IMR-90 (cell line): Measurements from ENCODE around the gene PRPF40A. TPM values are rescaled to one million over a fixed set of nuclear protein-coding genes. Genes with fewer than 3 reads are reported as not detected.
A peak's percentile ranks its signal among the peaks of the same experiment; 100 is the strongest.

ENCODE experiments used
- ATAC-seq: fragments of 200-7000 bp; cut with Tn5 transposase; 2 replicates; pipeline ENCODE4 v1.9.1; 2020; ENCODE audit warnings: low read depth, mild to moderate bottlenecking, moderate library complexity
- BruUV-seq: library from RNA; stranded (reverse); fragments of 400-500 nt; replicated peaks from 2 replicates; lab custom pipeline; 2021; lab: Mats Ljungman, UMichigan
- CTCF ChIA-PET: fragments of 300-600 bp; formaldehyde crosslinking; extraction: SDS; loops from one replicate; lab custom pipeline; 2021; ENCODE audit warnings: antibody characterized with exemption; lab: Yijun Ruan, JAX
- POLR2A ChIA-PET: fragments of 300-600 bp; sonication (Branson Sonifier 250); formaldehyde crosslinking; loops from one replicate; lab custom pipeline; 2022; ENCODE audit warnings: antibody characterized with exemption; ENCODE audit not compliant: unreplicated experiment; lab: Charles Lee
- DNase-seq: peaks from one replicate; pipeline ENCODE4 v3.0.0; 2013
- H2AFZ ChIP-seq: replicated peaks from 2 replicates; pipeline ENCODE3; 2013; ENCODE audit warnings: low read length, mild to moderate bottlenecking; ENCODE audit not compliant: poor library complexity
- H2AK5ac ChIP-seq: 2 replicates; pipeline ENCODE4 v1.6.1; 2013; ENCODE audit warnings: low read depth, low read length, inconsistent platforms
- H2AK9ac ChIP-seq: replicated peaks from 2 replicates; pipeline ENCODE3; 2013; ENCODE audit warnings: mild to moderate bottlenecking, low read depth, low read length, moderate library complexity; ENCODE audit not compliant: poor library complexity
- H2BK120ac ChIP-seq: 2 replicates; pipeline ENCODE4 v1.6.1; 2013; ENCODE audit warnings: low read depth, low read length, inconsistent platforms
- H2BK15ac ChIP-seq: 3 replicates; pipeline ENCODE4 v1.6.1; 2013; ENCODE audit warnings: low read depth, low read length, inconsistent platforms
- H2BK20ac ChIP-seq: 2 replicates; pipeline ENCODE4 v1.6.1; 2013; ENCODE audit warnings: low read depth, mild to moderate bottlenecking, inconsistent platforms, low read length, moderate library complexity
- H2BK5ac ChIP-seq: 2 replicates; pipeline ENCODE4 v1.6.1; 2013; ENCODE audit warnings: mild to moderate bottlenecking, low read depth, low read length, inconsistent platforms; ENCODE audit not compliant: poor library complexity, severe bottlenecking
- H3K14ac ChIP-seq: replicated peaks from 2 replicates; pipeline ENCODE4 v1.6.1; 2013; ENCODE audit warnings: low read depth, low read length, inconsistent platforms
- H3K18ac ChIP-seq: 2 replicates; pipeline ENCODE4 v1.6.1; 2013; ENCODE audit warnings: low read depth, low read length, control low read depth
- H3K23ac ChIP-seq: 2 replicates; pipeline ENCODE4 v1.6.1; 2013; ENCODE audit warnings: low read depth, low read length, inconsistent platforms
- H3K27ac ChIP-seq: 2 replicates; pipeline ENCODE4 v1.5.1; 2013; ENCODE audit warnings: mild to moderate bottlenecking, control low read depth, low read length; ENCODE audit not compliant: insufficient read depth
- H3K27me3 ChIP-seq: 2 replicates; pipeline ENCODE4 v1.6.1; 2013; ENCODE audit warnings: low read length; ENCODE audit not compliant: control insufficient read depth, insufficient read depth
- H3K36me3 ChIP-seq: 2 replicates; pipeline ENCODE4 v1.6.1; 2013; ENCODE audit warnings: low read length, mixed read lengths; ENCODE audit not compliant: control insufficient read depth, insufficient read depth
- H3K4ac ChIP-seq: 2 replicates; pipeline ENCODE4 v1.6.1; 2013; ENCODE audit warnings: low read depth, low read length, inconsistent platforms
- H3K4me1 ChIP-seq: 2 replicates; pipeline ENCODE4 v1.6.1; 2013; ENCODE audit warnings: low read length, mixed read lengths; ENCODE audit not compliant: control insufficient read depth, insufficient read depth
- H3K4me2 ChIP-seq: 2 replicates; pipeline ENCODE4 v1.6.1; 2013; ENCODE audit warnings: low read depth, mild to moderate bottlenecking, control low read depth, low read length, moderate library complexity
- H3K4me3 ChIP-seq: 2 replicates; pipeline ENCODE4 v1.5.1; 2013; ENCODE audit warnings: low read depth, mild to moderate bottlenecking, control low read depth, low read length, moderate library complexity; ENCODE audit not compliant: insufficient read depth
- H3K56ac ChIP-seq: 2 replicates; pipeline ENCODE4 v1.6.1; 2013; ENCODE audit warnings: low read length, inconsistent platforms; ENCODE audit not compliant: insufficient read depth; ENCODE audit errors: extremely low read depth
- H3K79me1 ChIP-seq, 2 experiments: 2 replicates each; pipeline ENCODE4 v1.6.1; 2013; ENCODE audit warnings: low read length in 2 of 2, inconsistent platforms in 1 of 2, low read depth in 1 of 2
- H3K9ac ChIP-seq: 2 replicates; pipeline ENCODE4 v1.6.1; 2013; ENCODE audit warnings: low read depth, low read length, control low read depth
- H3K9me1 ChIP-seq: 2 replicates; pipeline ENCODE4 v1.6.1; 2013; ENCODE audit warnings: low read length, inconsistent platforms; ENCODE audit not compliant: insufficient read depth
- H3K9me3 ChIP-seq: 2 replicates; pipeline ENCODE4 v1.6.1; 2013; ENCODE audit warnings: low read length; ENCODE audit not compliant: control insufficient read depth, insufficient read depth
- H4K20me1 ChIP-seq: 2 replicates; pipeline ENCODE4 v1.6.1; 2013; ENCODE audit warnings: low read length, inconsistent platforms; ENCODE audit not compliant: insufficient read depth
- H4K5ac ChIP-seq: 2 replicates; pipeline ENCODE4 v1.6.1; 2013; ENCODE audit warnings: mild to moderate bottlenecking, low read depth, low read length, control low read depth
- H4K8ac ChIP-seq, 2 experiments: 2 replicates each; pipeline ENCODE4 v1.6.1; 2013; ENCODE audit warnings: low read depth in 2 of 2, low read length in 2 of 2, control low read depth in 1 of 2, inconsistent platforms in 1 of 2
- H4K91ac ChIP-seq: 2 replicates; pipeline ENCODE4 v1.6.1; 2013; ENCODE audit warnings: low read depth, low read length, inconsistent platforms; ENCODE audit not compliant: insufficient read depth
- BHLHE40 ChIP-seq: fragments of 150-350 bp; IDR thresholded peaks from 2 replicates; pipeline ENCODE4 v1.6.1; 2016; ENCODE audit warnings: mild to moderate bottlenecking, low read depth, low read length
- CEBPB ChIP-seq: IDR thresholded peaks from 2 replicates; pipeline ENCODE4 v1.6.1; 2012; ENCODE audit warnings: low read depth, low read length, improper control_type of control experiment
- CTCF ChIP-seq: conservative IDR thresholded peaks from 2 replicates; pipeline ENCODE4 v1.5.1; 2012; ENCODE audit warnings: mild to moderate bottlenecking, low read depth, low read length, improper control_type of control experiment
- FOS ChIP-seq: fragments of 150-350 bp; IDR thresholded peaks from 2 replicates; pipeline ENCODE4 v1.6.1; 2016; ENCODE audit warnings: low read depth, low read length
- MAFK ChIP-seq: IDR thresholded peaks from 2 replicates; pipeline ENCODE4 v1.6.1; 2012; ENCODE audit warnings: low read depth, low read length, improper control_type of control experiment
- MAZ ChIP-seq: IDR thresholded peaks from 2 replicates; pipeline ENCODE4 v1.6.1; 2012; ENCODE audit warnings: low read depth, mild to moderate bottlenecking, low read length, improper control_type of control experiment, moderate library complexity, borderline replicate concordance
- MXI1 ChIP-seq: IDR thresholded peaks from 2 replicates; pipeline ENCODE4 v1.6.1; 2012; ENCODE audit warnings: low read depth, mild to moderate bottlenecking, low read length, moderate library complexity, borderline replicate concordance
- NFE2L2 ChIP-seq: fragments of 150-350 bp; IDR thresholded peaks from 2 replicates; pipeline ENCODE4 v1.6.1; 2016; ENCODE audit warnings: low read depth, mild to moderate bottlenecking, low read length
- RAD21 ChIP-seq: IDR thresholded peaks from 2 replicates; pipeline ENCODE4 v1.6.1; 2012; ENCODE audit warnings: low read length, improper control_type of control experiment
- SMC3 ChIP-seq: fragments of 150-350 bp; IDR thresholded peaks from 2 replicates; pipeline ENCODE4 v1.6.1; 2016; ENCODE audit warnings: low read depth, mild to moderate bottlenecking, antibody characterized with exemption, low read length, moderate library complexity
- WGBS, 2 experiments: methylation state at CpG; one replicate each; pipeline versions ENCODE4 v1.1.5 to v1.1.7; 2013; ENCODE audit warnings: missing lambda C conversion rate in 2 of 2; ENCODE audit not compliant: insufficient read length in 1 of 2; ENCODE audit errors: extremely low coverage in 2 of 2; 5-methylcytosine and 5-hydroxymethylcytosine counted together
- dilution Hi-C: fragments of 300-500 bp; cut with HindIII; formaldehyde crosslinking; loops from one replicate; pipeline ENCODE4 v1.14.3; 2018; ENCODE audit warnings: low sequenced_read_pairs; ENCODE audit not compliant: unreplicated experiment
- in situ Hi-C: fragments of 300-500 bp; cut with MboI; formaldehyde crosslinking; loops from 3 replicates; pipeline ENCODE4 v1.14.3; 2019; ENCODE audit warnings: low sequenced_read_pairs, inconsistent platforms, mixed read lengths
- intact Hi-C: fragments of 100-400 bp; cut with micrococcal nuclease; formaldehyde crosslinking; loops from 2 replicates; pipeline ENCODE4 v1.10.0; 2022
- polyA plus RNA-seq, 3 experiments: library from polyadenylated mRNA; depleted of rRNA; stranded (reverse); fragments of >200 nt; gene quantifications; 2 replicates each; pipeline ENCODE4 v1.2.3, GENCODE V29; 2012; ENCODE audit warnings: low replicate concordance in 1 of 3
- total RNA-seq: library from RNA; depleted of rRNA; stranded (reverse); fragments of >200 nt; gene quantifications from 2 replicates; pipeline ENCODE4 v1.2.3, GENCODE V29; 2012

PRPF40A gene
- total and polyA plus RNA-seq, 2 of the 4 experiments (the other 2 are of a cell fraction), result 49.1 to 150 TPM

GRCh38 chr2:152647552-152647951 is 69.7 kb downstream of the PRPF40A start:
- TF ChIP-seq BHLHE40, result no peak
- no peak for TF ChIP-seq MAFK
- no peak for TF ChIP-seq CTCF
- no peak for TF ChIP-seq NFE2L2
- no peak for TF ChIP-seq RAD21
- no peak for TF ChIP-seq FOS
- no peak for TF ChIP-seq CEBPB
- no peak for TF ChIP-seq MXI1
- no peak for TF ChIP-seq MAZ
- no peak for TF ChIP-seq SMC3
- Histone ChIP-seq H3K9ac (no peak overlapping the region), H3K4me1 (peaks cover 3% of the 10 kb centered on the region; the same call in 1 of the 2 replicates), H4K20me1 (no peaks in the 10 kb centered on the region), H3K56ac (no peak overlapping the region), H4K5ac (no peak overlapping the region), H2AFZ (peak overlapping the region; percentile 3), H2BK120ac (no peak overlapping the region; the same call in 1 of the 2 replicates), H3K27ac (peak overlapping the region; percentile 2; the same call in 1 of the 2 replicates), H3K9me3 (no peaks in the 10 kb centered on the region), H2BK15ac (no peak overlapping the region), H2AK9ac (peak overlapping the region; percentile 56), H3K4me2 (peak overlapping the region; percentile 14), H3K79me1 (peaks cover 0 to 4% of the 10 kb centered on the region in 2 experiments; a peak in 2 of 4 replicates), H3K4ac (0 out of 2 replicates have a peak overlapping the region, but pooled peaks have one; percentile 26), H4K91ac (no peak overlapping the region), H4K8ac (peak overlapping the region; percentile 37 to 40; a peak in 2 of 4 replicates), H3K9me1 (peaks cover 8% of the 10 kb centered on the region; the same call in 1 of the 2 replicates), H2AK5ac (peak overlapping the region; percentile 43), H3K27me3 (no peaks in the 10 kb centered on the region), H3K4me3 (no peak overlapping the region), H3K23ac (peak overlapping the region; percentile 77), H3K14ac (peak overlapping the region; percentile 46; the same call in 1 of the 2 replicates), H2BK5ac (peak overlapping the region; percentile 12), H2BK20ac (no peak overlapping the region), H3K36me3 (peaks cover 4% of the 10 kb centered on the region), H3K18ac (no peak overlapping the region)
- peak; percentile 49 for DNase-seq
- intact Hi-C loops (loop anchor here (1.0 kb wide), 1 partner anchor 49 kb away; no protein-coding TSS in a partner anchor), dilution Hi-C loops (loop anchor here (25.0 kb wide), 1 partner anchor 460 kb away; the partner anchor contains the start of gene STAM2), in situ Hi-C loops (no loop called here)
- BruUV-seq, result no TSS peak
- POLR2A ChIA-PET, result no interaction called here
- CTCF ChIA-PET, result interaction anchor here (0.6 to 2.2 kb wide), 3 partner anchors 8 to 352 kb away, joined by 3 to 10 read pairs (median 3); no protein-coding TSS in a partner anchor
- ATAC-seq, result peak; percentile 18
- 50% methylated on average over 1 of the region's 9 CpGs; no CpG with 5 or more reads in 1 of the 2 experiments for WGBS, 2 experiments
